Measurements from ENCODE around the gene CLRN1.

DNA sequence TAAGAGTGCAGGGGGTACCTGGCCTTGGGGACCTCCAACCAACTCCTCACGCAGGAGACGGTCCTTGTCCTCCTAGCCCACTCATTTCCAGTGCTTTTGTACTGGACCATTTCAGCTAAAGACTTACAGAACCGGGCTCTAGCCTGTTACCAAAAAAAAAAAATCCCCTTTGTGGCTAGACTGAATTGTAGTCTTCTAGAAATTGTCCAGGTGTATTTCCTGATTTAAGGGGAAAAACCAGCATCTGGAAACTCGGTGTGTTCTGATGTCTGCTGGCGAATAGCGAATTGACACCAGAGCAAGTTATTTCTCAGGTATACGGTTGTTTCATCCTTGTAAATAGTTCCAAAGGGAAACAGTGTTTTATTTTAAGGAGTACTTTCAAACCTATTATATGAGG is 46.2 kb downstream of the CLRN1 start:
- TF ChIP-seq ATRX (CRISPR knock-in tag; IDR thresholded peaks at IDR 0.05; ENCODE audit: borderline replicate concordance) (no peak), POLR2A (IDR thresholded peaks at IDR 0.05; ENCODE audit: insufficient read depth in 1 of 2, low read depth in 2 of 2, low read length in 2 of 2) (no peak), MED8 (CRISPR knock-in tag; IDR thresholded peaks at IDR 0.05; ENCODE audit: insufficient replicate concordance) (no peak), GABPB1 (CRISPR knock-in tag; IDR thresholded peaks at IDR 0.05) (no peak)
- TF ChIP-seq, protein P1, sequence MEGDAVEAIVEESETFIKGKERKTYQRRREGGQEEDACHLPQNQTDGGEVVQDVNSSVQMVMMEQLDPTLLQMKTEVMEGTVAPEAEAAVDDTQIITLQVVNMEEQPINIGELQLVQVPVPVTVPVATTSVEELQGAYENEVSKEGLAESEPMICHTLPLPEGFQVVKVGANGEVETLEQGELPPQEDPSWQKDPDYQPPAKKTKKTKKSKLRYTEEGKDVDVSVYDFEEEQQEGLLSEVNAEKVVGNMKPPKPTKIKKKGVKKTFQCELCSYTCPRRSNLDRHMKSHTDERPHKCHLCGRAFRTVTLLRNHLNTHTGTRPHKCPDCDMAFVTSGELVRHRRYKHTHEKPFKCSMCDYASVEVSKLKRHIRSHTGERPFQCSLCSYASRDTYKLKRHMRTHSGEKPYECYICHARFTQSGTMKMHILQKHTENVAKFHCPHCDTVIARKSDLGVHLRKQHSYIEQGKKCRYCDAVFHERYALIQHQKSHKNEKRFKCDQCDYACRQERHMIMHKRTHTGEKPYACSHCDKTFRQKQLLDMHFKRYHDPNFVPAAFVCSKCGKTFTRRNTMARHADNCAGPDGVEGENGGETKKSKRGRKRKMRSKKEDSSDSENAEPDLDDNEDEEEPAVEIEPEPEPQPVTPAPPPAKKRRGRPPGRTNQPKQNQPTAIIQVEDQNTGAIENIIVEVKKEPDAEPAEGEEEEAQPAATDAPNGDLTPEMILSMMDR (CRISPR knock-in tag; IDR thresholded peaks at IDR 0.05) = no peak
- TF ChIP-seq, protein P2, sequence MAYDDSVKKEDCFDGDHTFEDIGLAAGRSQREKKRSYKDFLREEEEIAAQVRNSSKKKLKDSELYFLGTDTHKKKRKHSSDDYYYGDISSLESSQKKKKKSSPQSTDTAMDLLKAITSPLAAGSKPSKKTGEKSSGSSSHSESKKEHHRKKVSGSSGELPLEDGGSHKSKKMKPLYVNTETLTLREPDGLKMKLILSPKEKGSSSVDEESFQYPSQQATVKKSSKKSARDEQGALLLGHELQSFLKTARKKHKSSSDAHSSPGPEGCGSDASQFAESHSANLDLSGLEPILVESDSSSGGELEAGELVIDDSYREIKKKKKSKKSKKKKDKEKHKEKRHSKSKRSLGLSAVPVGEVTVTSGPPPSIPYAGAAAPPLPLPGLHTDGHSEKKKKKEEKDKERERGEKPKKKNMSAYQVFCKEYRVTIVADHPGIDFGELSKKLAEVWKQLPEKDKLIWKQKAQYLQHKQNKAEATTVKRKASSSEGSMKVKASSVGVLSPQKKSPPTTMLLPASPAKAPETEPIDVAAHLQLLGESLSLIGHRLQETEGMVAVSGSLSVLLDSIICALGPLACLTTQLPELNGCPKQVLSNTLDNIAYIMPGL (CRISPR knock-in tag; IDR thresholded peaks at IDR 0.05; ENCODE audit: borderline replicate concordance in 1 of 2, low read depth in 1 of 2) = no peak

All from HepG2 (cell line).